Activated gamma-delta T cell treated with Interleukin-2 at 50 U/mL for 16 hours (primary cell): ENCODE measurements around the gene SH2D2A.

ENCODE experiments used
- DNase-seq: peaks from one replicate; pipeline ENCODE4 v3.0.0-alpha.2; 2020

SH2D2A gene

GRCh38 chr1:156802421-156802935, 14.2 kb downstream of the SH2D2A start:
- no peak for DNase-seq

GRCh38 chr1:156801409-156802121, 15.1 kb downstream of the SH2D2A start:
- no peak for DNase-seq

GRCh38 chr1:156797212-156797871, 19.3 kb downstream of the SH2D2A start:
- DNase-seq = peak; percentile 65

- no peak for DNase-seq
These were observed 20.1 kb downstream of the SH2D2A start for GRCh38 chr1:156796340-156797097.

- no peak for DNase-seq
These were observed 20.9 kb downstream of the SH2D2A start for GRCh38 chr1:156795787-156796186.

GRCh38 chr1:156795374-156795733, 21.3 kb downstream of the SH2D2A start:
- no peak for DNase-seq

GRCh38 chr1:156794506-156795373, 21.9 kb downstream of the SH2D2A start:
- no peak for DNase-seq

- DNase-seq = no peak
These were observed 26.9 kb downstream of the SH2D2A start for GRCh38 chr1:156789621-156790318.

- no peak for DNase-seq
These were observed 28.5 kb downstream of the SH2D2A start for GRCh38 chr1:156788136-156788535.

- DNase-seq = no peak
These were observed 30.0 kb downstream of the SH2D2A start for GRCh38 chr1:156786640-156787039.

- DNase-seq = no peak
These were observed 31.2 kb downstream of the SH2D2A start for GRCh38 chr1:156785458-156785857.

GRCh38 chr1:156781585-156782186, 35.0 kb downstream of the SH2D2A start:
- DNase-seq = no peak

- no peak for DNase-seq
These were observed 39.1 kb downstream of the SH2D2A start for GRCh38 chr1:156777573-156777972.

- DNase-seq = no peak
These were observed 39.7 kb downstream of the SH2D2A start for GRCh38 chr1:156776942-156777341.

- no peak for DNase-seq
These were observed 40.8 kb downstream of the SH2D2A start for GRCh38 chr1:156775799-156776198.

- no peak for DNase-seq
These were observed 43.0 kb downstream of the SH2D2A start for GRCh38 chr1:156773607-156774006.

GRCh38 chr1:156772728-156773497, 43.7 kb downstream of the SH2D2A start:
- no peak for DNase-seq

- no peak for DNase-seq
These were observed 44.4 kb downstream of the SH2D2A start for GRCh38 chr1:156772222-156772621.

- no peak for DNase-seq
These were observed 47.9 kb downstream of the SH2D2A start for GRCh38 chr1:156768610-156769295.
